ENCODE measurements around the gene MAB21L3.
A peak's percentile ranks its signal among the peaks of the same experiment; 100 is the strongest.

Gene MAB21L3

DNA sequence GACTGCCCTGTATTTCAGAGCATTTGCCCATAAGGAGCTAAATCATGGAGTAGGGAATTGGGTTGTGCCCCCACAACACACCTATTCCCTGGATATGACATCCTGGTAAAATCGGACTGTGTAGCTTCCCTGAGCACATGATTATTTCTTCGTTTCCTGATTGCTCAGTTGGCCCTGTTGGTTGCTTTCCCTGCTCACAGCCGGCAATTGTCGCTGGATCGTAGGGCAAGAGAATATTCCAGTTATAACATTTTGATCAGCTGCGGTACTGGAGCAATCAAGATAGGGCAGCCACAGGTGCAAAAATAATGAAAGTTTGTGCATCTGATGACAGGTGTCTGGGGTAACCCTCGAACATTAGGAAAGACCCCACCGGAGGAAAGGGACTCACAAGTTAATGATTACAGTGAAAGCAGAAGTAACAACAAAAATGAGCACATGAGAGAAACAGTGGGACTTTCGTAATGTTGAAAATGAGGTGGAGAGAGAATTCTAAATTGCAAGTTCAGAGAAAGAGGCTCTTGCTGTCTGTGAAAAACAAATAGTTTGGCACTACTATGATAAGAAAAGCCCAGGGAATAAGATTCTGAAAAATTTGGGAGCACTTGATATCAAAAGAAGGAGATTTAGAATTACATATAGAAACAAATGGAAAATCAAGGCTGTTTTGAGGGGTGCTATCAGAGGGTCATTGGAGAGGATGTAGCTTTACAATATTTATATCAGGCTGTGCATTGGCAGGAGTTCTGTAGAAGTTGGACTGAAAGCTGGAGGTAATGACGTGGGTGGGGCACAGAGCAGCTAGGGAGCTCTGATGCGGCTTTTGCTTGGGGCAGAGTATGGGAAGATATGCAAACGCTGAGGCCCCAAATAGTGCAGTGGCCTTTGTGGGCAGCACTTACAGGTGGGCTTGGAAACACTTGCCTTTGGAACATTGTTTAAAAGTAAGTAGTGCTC lies at the start of gene MAB21L3:
MAB21L3 (plus strand) TSS at position 833 of the 957 bp plus-strand sequence. CDS start 1,217 bp downstream, outside the sequence.
- DNase-seq = no peak

DNA sequence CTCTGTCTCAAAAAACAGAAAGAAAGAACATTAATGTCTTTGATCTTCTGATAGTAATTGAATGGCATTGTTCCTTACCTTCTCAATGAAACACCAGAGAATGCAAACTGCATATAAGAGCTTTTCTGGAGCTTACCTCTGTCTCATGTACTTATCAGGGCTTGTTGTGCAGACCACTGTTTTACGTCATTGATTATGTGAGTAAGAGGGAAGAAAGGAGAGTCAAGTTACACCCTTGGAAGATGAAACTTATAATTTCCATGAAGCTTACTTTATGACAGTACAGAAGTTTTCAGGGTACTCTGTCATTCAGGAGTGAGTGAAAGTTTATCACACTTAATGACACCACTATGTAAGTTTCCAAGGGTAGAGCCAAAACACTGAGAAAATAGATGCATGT lies 49.0 kb upstream of the MAB21L3 start:
- no peak for DNase-seq

DNA sequence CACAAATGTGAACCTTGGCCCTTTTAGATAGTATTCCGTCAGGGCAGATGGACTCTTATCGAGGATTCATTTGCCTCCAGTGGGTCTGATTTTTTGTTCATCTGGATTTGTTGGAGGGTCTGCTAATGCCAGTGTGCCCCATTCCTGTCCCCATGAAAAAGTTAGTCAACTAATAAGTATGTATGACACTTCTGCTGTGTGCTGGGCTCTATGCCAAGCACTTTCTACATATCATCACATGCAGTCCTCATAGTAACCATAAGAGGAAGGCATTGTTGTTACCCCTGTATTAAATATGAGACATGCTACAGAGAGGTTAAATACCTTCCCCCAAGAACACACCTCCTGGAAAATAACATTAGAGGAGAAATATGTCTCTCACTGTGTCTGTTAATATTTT lies 46.6 kb upstream of the MAB21L3 start:
- DNase-seq = no peak

DNA sequence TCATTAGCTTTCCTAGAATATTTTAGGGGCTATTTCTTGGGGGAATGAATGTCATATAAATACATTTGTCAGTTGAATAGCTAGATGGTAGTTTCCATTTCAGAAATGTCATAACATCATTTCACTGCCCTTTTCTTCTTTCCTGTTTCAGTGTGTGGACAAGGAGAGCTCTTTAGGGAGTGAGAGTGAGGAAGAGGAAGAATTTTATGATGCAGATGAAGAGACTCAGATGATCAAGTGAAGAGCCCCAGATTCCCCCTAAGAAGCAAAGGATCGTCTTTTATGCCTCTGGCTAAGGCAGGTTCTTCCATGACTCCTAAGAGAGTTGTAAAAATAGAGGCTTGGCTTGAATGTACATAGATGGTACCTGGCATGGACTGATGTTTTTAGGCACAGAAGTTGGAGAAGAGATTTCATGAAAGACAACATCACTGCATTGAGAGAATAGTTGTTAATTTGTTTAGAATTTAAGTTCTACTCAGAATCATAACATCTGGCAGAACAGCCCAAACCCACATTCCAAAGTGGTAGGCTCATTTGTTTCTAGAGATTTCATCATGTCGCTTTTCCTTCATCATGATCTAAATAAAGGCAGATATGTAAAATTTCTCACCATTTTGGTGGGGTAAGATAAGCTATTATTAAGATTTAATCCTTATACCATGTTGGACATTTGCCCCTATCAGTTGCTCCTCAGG lies 44.2 kb upstream of the MAB21L3 start:
- no peak for DNase-seq

DNA sequence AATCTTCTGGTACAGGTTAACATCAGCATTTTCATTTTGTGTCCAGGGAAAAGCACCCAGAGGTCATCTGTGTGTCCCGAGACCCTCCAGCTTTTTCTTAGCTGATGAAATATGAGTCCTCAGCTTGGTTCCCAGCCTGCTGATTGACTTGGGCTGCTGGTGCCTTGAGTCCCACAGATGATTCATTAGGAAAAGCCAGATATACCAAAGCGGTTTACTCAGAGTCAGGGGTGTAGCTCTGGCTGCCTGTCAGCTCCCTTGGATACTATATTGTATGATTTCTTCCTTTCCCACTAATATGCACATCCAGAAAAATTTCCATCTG lies 43.7 kb upstream of the MAB21L3 start:
- DNase-seq = peak; percentile 47

DNA sequence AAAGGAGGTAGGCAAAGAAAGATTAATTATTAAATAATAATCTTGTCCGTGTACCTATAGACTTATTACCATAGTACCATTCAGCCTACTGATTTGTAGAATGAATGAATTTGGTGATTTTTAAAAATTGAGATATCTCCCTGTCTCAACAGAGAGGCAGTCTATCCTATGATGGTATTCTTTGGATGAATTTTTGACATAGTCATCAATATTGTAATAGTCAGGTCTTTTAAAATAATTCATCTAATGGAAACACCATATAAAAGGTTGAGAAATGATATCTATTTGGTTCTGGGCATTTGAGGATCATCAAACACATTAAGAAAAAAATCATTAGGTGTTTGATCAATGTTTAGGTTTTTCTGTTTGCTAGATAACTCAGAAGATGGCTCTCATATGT lies 35.6 kb upstream of the MAB21L3 start:
- no peak for DNase-seq

DNA sequence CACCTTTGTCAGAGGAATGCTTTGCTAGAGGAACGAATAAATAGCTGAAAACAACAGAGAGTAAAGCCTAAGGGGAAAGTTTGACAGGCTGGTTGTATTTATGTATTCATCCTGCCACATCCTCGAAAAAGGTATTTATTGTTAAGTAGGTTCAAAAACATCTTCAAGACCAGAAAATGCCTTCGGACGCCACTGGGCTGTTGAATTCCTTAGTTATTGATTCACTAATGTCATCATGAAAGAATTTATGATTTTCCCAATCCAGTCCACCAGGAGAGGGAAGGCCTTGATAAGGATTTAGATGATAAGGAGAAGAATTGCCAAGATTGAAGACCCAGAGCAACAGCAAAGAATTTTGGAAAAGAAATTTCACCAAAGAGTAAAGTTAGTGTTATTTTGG lies 35.2 kb upstream of the MAB21L3 start:
- DNase-seq = no peak

DNA sequence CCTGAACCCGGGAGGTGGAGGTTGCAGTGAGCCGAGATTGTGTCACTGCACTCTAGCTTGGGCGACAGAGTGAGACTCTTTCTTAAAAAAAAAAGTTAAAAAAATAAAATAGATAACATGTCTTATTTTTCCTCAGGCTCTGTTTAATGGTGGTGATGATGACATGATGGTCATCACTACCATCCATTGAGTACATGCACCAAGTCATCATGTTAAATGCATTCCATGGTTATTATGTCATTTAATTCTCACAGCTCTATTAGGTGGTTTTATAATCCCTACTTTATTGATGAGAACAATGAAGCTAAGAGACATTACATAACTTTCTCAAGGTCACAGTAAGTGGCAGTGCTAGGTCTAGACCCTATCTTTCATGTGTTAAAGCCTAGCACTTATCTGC lies 34.4 kb upstream of the MAB21L3 start:
- DNase-seq = no peak

DNA sequence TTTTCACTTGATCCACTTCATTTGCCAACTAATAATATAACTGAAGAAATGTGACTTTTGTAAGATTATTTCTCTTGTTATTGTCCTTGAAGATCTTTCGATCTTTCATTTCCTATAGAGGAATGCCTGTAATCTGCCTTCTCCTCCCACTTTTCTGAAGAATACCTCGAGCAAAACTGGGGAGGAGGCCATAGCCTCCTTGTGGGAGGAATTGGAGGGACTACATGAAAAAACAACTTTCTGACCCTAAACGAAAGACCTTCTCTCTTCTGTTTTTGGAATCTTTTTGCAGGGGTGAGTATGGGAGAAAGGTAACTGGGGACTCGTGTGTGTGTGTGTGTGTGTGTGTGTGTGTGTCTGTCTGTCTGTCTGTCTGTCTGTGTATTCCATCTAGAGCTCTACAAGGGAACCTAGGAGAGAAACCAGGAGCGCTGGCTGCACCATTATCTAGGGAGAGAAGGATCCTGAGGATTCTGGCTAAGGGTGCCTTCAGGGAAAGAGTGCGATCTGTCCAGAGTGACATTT lies 32.4 kb upstream of the MAB21L3 start:
- DNase-seq = no peak

DNA sequence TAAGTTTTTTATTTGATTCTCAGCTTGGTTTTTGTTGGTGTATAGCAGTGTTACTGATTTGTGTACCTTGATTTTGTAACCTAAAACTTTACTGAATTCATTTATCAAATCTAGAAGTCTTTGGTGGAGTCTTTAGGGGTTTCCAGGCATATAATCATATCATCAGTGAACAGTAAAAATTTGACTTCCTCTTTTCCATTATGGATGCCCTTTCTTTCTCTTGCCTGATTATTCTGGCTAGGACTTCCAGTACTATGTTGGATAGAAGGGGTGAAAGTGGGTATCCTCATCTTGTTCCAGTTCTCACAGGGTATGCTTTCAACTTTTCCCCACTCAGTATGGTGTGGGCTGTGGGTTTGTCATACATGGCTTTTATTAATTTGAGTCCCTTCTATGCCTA lies 23.6 kb upstream of the MAB21L3 start:
- DNase-seq = no peak

DNA sequence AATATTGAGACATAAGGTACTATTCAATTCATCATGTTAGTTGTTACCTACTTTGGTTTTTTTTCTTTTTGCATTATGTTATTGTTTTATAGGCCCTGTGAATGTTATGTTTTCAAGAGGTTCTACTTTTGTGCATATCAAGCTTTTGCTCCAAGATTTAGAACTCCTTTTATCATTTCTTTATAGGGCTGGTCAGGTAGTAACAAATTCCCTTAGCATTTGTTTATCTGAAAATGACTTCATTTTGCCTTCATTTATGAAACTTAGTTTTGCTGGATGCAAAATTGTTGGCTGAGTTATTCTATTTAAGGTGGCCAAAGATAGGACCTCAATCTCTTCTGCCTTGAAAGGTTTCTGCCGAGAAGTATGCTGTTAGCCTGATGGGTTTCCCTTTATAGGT lies 21.3 kb upstream of the MAB21L3 start:
- DNase-seq = no peak

DNA sequence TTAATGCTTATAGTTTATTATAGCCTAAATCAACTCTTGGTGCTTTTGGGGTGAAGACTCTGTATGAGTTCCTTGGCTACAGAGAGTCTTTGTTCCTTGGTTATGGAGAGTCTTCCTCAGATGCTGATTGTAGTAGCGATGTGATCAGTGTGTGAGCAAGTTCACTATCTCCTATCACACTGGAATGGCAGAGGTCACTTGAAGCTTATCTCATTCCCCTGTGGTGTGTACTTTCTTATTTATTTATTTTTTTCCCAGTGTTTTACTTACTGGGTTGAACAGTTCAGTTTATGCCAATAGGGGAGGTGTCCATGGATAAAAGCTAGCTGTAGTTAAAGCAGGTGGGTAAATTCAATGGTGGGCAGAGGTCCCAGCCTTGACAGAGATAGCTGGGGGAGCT lies 20.1 kb upstream of the MAB21L3 start:
- DNase-seq = no peak

DNA sequence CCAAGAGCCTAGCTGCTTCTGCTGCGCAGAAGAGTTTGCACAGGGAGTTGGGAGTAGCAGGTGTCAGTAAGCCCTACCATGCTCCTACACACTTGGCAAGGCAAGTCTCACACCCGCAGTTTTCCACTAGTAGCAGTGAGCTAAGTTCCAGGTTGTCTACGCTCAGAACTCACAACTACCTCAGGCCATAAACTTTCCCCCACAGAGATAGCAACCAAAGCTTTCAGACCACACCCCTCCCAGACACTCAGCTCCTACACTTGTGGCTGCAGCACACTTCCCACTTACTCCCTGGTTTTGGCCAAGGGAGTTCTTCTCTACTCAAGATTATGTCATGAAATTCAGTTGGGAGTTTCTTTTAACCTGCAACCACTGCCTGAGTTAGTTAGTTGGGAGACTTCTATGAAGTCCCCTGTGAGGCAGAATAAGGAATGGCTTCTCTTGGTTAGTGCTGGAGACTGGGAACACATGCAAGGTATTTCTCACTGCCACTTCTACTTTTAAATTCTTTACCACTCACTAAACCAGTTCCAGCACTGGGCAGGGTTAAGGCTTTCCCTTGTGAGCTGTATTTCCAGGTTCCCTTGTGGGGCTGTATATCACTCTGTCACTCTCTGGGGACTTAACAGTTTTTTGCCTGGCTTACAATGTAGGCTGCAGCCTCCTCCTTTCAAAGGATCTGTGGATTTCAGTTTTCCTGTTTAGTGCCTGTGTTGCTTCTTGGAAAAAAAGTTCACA lies 18.3 kb upstream of the MAB21L3 start:
- no peak for DNase-seq

DNA sequence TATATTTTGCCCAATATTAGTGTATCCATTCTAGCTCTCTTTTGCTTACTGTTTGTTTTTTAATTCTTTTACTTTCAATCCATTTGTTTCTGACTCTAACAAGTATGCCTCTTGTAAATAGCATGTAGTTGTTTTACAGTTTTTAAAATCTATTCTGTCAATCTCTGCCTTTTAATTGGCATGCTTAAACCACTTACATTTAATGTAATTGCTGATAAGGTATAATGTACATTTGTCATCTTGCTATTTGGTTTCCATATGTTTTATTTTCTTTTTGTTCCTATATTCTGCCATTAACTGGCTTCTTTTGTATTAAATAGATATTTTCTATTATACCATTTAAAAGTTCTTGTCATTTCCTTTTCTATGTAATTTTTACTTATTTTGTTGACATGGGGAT lies 16.2 kb upstream of the MAB21L3 start:
- DNase-seq = no peak

DNA sequence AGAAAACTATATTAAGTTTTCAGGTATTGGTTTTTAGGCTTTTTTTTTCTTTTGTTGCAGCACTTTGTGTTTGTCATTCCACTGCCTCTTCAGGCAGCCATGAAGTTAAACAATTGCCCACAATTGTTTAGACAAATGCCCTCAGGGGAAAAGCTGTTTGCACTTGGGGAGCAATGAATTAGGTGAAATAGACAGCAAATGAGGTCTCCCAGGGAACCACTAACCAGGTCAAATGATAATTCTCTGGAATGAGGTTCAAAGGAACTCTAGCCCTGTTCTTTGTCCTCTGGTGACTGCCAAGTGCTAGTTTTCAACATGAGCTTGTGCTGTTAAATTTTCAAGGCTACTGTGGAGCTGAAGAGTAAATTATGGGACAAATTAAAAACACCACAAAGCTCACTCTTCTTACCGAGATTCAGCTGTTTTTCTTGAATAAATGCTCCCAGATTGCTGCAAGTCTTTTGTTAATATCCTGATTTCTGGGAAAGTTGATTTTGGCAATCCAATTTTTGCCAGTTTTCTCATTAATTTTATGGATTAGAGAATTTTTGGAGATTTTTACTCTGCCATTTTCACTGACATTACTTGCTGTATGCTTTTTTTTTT lies 15.1 kb upstream of the MAB21L3 start:
- DNase-seq = no peak

DNA sequence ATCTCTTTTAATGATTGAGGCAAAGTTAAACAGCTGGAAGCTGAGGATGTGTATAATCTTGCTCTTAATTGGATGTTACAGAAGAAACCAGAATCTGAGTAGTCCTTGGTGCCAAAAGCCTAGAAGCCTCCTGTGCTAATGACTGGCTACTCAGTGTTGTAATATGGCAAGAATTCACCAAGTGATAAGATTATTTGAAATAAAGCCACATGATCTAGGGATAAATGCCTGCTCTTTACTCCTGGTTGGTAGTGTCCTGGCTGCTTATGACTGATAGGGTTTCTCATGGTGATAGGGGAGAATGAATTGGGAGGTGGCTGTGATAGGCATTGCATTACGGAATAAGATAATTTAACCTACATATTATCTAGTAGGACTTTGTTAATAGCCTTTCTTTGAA lies 13.6 kb upstream of the MAB21L3 start:
- DNase-seq = no peak

DNA sequence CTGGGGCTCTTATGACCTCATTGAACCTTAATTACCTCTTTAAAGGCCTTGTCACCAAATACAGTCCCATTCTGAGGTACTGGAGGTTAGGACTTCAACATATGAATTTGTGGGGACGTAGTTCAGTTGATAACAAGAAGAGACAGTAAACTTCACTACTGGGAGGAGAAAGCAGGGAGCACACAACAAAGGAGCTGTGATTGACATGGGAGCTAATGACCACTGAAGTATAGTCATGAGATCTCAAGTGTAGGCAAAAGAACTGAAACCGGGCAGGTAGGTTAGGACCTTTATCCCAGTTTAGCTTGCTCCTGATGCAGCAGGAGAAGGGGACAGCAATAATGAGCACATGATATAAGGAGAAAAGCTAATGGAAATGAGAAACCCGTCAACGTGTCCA lies 11.8 kb upstream of the MAB21L3 start:
- DNase-seq = no peak

DNA sequence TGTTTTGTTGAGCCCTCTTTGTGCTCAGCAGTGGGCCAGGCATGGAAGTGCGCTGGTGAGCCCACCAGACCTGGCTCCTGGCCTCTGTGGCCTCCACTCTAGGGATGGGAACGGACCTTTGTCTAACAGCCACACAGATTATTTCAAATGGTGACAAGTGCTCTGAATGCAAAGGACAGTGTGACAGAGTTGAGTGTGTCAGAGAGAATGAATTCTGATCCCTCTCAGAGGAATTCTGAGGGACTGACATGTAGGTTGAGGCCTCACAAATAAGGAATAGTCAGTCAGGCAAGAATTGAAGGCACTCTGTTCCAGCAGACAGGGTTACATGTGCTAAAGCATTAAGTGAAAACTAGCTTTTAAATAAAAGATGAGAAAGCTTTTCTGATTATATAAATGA lies 11.3 kb upstream of the MAB21L3 start:
- DNase-seq = no peak

DNA sequence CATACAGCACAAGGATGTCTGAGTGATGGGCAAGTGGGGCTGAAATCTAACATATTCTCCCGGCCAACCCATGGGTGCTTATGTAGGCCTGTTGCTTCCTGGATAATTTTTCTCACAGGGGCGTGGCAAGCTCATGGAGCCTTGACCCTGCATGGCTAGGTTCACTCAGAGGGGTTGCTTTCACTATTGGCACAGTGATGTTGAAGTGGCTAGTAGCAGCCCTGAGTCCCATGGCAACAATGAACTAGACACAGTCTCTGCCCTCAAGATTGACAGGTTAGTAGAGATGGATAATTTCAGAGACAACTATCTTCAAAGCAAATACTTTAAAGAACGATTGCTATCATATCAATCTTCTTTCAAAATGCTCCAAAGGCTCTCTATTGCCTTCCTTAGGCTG lies 6.5 kb upstream of the MAB21L3 start:
- DNase-seq = no peak

DNA sequence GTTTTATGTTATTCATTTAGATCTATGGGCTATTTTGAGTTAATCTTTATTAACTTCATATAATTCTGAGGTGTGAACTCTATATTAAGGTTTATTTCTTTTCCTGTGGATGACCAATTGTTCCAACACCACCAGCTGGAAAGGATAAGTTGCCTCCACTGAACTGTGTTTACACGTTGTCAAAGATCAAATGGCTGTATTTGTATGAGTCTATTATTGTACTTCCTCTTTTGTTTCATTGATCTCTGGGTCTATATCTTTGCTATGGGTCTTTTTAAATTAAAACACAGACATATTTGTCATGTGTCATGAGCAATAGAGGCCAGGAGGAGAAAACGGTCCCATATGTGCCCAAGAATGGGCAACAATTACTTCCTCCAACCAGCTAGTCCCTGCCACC lies 5.2 kb upstream of the MAB21L3 start:
- DNase-seq = no peak

DNA sequence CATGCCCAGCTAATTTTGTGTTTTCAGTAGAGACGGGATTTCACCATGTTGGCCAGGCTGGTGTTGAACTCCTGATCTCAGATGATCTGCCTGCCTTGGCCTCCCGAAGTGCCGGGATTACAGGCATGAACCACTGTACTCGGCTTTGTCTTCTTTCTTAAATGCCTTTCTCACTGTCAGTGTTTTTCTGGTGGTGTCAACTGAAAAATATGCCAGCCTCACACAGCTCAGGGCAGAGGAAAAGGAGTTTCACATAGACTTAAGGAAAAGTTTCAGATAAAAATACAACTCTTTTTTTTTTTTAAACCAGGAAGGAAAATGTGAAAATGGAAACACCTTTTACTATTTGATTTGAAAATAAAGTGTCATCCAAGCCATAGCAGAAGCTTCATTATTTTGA lies 4.6 kb upstream of the MAB21L3 start:
- no peak for DNase-seq

DNA sequence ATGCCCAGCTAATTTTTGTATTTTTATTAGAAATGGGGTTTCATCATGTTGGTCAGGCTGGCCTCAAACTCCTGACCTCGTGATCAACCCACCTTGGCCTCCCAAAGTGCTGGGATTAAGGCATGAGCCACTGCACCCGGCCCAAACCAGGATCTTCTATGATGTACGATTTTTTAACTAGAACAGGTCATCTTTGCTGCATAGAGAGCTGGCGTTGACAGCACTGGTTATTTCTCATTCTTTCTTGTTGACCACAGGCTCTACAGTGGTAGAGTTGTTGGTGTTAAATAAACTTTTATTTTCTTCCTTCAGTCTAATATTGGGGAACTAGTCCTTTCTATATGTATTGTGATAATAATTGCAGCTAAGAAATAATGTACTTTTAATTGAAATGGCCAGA lies 3.8 kb upstream of the MAB21L3 start:
- no peak for DNase-seq

DNA sequence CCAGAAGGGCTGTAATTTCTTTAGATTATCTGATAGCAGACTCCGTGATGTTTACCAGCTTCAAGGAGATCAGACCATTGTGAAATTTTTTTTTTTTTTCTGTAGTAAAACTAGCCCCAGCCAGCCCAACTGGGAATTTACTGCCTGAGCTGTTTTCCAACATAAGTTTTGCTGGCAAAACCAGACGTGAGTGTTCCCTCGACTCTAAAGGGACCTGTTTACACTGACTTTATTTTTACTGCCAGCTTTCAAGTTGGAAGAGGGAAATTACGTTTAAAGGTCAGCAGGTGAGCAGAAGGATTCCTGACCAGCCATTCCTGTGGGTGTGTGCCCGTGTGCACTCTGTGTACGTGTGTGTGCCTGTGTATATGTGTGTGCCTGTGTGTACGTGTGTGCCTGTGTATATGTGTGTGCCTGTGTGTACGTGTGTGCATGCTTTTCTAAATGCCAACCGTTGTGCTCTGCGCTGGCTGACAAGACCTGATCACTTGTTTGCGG lies 374 bp downstream of the MAB21L3 start:
- no peak for DNase-seq
